GM12874 (cell line): ENCODE results near the gene PYGO2.

ENCODE experiments used
- CTCF ChIP-seq: IDR thresholded peaks from 2 replicates; pipeline ENCODE4 v1.5.1; 2011; ENCODE audit warnings: low read depth, mild to moderate bottlenecking, control low read depth, low read length, moderate library complexity; ENCODE audit not compliant: insufficient read depth

Gene PYGO2

DNA sequence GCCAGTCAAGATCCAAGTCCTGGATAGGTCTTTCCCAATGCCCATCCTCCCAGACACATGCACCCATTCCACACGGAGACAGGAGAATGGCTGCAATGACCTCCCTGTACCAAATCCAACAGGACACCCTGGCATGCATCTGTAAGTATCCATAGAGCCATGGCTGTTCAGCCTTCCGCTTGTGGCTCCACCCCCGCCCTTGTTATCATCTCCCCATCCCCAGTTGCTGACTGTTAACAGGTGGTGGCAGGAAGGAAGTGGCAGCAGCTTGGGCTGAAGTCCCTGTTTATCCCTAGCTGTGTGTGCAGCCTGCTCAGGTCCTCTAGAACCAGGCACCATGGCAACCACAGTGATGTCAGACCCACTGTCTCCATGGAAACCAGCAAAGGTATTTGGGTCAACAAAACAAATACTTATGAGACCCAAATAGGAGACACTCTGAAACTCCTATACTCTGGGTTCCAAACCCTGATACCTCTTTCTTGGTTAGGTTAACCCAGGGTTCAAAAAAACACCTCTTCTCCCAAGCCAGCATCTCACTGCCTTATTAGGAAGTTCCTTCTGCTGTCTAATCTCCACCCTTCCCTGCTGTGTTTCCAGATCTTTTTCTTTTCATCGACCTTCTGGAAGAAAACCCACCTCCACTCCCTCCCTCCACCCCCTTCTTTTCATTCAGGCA lies 6.4 kb downstream of the PYGO2 start:
- no peak for TF ChIP-seq CTCF

DNA sequence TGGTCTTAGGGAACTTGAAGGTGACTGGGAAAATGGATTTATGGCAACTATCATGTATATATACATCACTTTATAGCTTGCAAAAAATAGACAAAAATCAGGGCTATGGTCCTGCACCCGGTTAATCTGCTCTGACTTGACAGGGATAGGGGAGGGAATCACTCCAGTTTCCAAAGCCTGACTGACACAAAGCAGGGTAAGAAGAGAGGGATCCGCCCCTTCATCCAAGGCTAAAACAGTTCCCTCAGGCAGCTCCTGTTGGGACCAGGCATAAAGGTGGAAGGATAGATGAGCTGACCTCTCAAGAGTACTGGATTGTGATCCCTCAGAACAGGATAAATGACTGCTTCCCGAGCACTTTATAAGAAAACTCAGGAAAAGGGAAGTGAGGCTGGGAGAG lies 7.0 kb downstream of the PYGO2 start:
- no peak for TF ChIP-seq CTCF

GRCh38 chr1:154953611-154954038 lies 8.0 kb downstream of the PYGO2 start:
- TF ChIP-seq CTCF, result no peak

DNA sequence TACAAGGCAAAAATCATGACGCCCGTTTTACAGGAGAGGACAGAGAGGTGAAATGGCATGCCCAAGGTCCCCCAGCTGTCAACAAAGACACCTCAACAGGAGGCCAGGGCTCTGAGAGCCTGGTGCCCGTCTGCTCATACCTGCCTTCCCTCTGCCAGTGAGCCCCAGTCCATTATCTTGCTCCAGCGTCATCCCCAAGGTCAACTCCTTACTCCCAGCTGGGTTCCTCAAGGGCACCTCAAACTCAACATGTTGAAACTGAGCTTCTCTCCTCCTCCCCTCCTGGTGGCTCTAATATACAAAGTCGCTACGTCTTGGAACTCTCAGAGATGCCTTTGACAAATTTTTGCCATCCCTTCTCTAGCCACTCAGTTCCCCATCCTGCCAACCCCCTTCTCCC lies 8.9 kb downstream of the PYGO2 start:
- TF ChIP-seq CTCF, result no peak

DNA sequence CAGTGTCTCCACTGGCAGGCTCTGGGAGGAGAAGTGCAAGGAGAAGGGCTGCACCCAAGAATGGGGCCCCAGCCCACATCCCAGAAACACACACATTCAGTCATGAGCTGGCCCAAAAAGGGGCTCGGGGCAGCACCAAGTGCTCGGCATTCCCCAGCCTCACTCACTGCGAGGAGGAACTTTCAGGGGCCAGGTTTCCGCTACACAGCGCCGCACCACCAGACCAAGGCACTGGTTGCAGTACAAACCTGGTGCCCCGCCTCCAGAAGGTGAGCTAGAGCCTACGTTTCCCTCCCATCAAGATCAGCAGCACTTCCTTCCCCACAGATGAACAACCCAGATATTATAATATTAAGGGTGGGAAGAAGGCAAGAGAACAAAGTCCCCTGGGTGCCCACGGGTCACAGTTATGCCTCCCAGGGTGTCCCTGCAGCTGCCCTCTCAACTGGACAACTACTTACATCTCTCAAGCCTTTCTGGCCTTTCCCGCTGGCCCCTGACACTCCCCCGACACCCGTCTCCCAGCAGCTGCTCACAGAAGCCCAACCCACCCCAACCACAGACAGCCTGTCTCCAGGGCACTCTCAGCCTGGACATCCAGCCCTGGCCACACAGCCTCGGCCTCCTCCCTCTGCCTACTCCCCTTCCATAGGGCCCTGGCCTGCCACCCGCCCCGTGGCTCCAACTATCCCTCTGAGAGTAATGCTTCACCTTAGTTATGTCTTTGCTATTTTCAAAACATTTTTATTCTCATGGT lies 9.5 kb downstream of the PYGO2 start:
- TF ChIP-seq CTCF, result no peak

- no peak for TF ChIP-seq CTCF
Observed at GRCh38 chr1:154948079-154948478, 13.5 kb downstream of the PYGO2 start.

- no peak for TF ChIP-seq CTCF
Observed at GRCh38 chr1:154945962-154946850, 15.4 kb downstream of the PYGO2 start.
